Measurements from ENCODE around the gene DVL1. TPM values are rescaled to one million over a fixed set of nuclear protein-coding genes. Genes with fewer than 3 reads are reported as not detected.

The DVL1 gene
- polyA plus RNA-seq, 1 donor, result 54.3 TPM

DNA sequence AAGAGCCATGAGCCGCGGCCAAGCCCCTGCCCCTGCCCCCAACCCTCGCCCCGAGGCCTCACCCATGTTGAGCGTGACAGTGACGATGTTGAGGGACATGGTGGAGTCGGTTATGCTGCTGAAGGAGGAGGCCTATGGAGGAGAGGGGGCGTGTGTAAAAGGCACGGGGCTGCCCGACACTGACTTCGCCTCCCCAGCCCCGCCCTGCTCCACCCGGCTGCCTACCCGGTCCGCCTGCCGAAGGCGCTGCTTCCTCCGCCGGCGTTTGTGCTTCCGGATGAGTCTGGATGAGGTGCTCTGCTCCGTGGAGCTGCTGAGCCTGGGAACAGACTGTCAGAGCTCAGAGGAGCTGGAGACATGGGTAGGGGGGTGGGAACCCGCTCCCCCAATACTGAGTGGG lies 9.0 kb downstream of the DVL1 start:
- DNase-seq, result no peak

DNA sequence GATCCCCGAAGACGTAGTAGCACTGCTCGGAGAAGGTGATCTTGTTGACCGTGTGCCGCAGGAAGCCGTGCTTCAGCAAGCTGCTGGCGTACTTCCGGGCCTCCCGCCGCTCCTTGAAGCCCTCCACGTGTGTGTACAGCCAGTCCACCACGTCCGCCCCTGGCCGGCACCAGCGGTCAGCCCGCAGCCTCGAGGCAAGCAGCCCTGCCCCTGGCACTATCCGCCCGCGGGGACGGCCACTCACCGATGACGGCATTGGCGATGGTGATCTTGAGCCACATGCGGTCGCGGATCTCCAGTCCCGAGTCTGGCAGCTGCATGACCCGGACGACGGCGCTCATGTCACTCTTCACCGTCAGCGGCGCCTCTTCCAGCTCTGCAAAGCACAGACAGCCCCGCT lies 10.9 kb downstream of the DVL1 start:
- no peak for DNase-seq

- DNase-seq, result no peak
Observed at GRCh38 chr1:1337793-1338147, 11.4 kb downstream of the DVL1 start.

- DNase-seq, result no peak
Observed at GRCh38 chr1:1336931-1337792, 12.1 kb downstream of the DVL1 start.

DNA sequence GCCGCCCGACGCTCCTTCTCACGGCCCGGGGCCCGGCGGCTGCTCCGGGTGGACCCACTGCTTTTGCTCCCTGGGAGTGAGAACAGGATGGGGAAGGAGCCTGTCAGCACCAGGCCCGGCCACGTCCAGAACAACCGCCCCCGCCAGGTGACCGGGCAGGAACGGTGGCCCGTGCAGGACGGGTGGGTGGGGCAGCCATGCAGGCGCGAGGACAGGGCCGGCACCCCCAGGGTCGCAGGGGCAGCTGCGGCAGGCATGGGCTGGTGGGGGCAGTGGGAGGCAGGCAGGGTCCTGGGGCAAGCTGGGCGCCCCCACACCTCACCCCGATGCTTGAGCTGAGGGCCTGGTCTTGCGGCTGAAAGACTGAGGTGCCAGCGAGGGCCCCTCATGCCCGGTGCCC lies 12.8 kb downstream of the DVL1 start:
- no peak for DNase-seq

- DNase-seq, result no peak
Observed at GRCh38 chr1:1335792-1336248, 13.4 kb downstream of the DVL1 start.

DNA sequence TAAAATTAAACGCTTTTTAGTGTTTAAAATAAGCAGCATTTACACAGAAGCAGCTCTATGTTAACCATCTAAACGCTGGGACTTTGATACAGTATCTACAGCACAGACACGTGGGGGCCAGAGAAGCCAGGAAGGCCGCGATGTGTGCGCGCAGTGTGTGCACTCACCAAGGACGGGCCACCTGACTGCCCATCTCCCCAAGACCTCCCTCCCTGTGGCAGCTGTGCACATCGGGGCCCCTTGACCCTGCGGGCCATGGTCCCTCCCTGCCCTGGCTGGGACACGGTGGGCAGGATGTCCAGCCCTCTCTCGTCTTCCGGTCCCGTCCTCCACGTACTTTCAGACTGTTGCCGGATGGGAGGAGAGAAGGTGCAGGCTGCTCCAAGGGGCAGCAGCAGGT lies 13.9 kb downstream of the DVL1 start:
- no peak for DNase-seq

DNA sequence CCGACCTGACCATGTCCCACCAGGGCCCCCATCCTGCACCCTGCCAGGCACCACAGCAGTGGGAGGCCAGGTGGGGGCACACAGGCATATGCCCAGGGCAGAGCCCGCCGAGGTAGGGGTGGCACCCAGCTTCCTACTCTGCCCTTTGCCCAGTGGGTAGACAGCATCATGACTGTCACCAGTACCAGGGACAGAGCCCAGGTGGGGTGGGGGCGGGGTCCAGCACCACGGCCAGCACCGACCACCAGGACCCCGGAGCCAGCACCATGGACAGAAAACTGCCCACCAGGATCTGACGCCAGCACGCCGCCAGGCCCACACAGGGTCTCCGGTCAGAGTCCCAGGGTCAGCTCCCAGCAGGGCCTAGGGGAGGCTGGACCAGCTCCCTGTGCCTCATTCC lies 14.4 kb downstream of the DVL1 start:
- no peak for DNase-seq

DNA sequence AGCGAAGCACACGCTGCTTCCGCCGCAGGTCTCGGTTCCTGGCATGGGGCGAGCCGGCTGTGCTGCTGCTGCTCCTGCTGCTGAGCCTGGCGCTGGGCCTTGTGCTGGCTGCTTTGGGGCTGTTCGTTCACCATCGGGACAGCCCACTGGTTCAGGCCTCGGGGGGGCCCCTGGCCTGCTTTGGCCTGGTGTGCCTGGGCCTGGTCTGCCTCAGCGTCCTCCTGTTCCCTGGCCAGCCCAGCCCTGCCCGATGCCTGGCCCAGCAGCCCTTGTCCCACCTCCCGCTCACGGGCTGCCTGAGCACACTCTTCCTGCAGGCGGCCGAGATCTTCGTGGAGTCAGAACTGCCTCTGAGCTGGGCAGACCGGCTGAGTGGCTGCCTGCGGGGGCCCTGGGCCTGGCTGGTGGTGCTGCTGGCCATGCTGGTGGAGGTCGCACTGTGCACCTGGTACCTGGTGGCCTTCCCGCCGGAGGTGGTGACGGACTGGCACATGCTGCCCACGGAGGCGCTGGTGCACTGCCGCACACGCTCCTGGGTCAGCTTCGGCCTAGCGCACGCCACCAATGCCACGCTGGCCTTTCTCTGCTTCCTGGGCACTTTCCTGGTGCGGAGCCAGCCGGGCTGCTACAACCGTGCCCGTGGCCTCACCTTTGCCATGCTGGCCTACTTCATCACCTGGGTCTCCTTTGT lies 15.5 kb downstream of the DVL1 start:
- DNase-seq, result no peak

DNA sequence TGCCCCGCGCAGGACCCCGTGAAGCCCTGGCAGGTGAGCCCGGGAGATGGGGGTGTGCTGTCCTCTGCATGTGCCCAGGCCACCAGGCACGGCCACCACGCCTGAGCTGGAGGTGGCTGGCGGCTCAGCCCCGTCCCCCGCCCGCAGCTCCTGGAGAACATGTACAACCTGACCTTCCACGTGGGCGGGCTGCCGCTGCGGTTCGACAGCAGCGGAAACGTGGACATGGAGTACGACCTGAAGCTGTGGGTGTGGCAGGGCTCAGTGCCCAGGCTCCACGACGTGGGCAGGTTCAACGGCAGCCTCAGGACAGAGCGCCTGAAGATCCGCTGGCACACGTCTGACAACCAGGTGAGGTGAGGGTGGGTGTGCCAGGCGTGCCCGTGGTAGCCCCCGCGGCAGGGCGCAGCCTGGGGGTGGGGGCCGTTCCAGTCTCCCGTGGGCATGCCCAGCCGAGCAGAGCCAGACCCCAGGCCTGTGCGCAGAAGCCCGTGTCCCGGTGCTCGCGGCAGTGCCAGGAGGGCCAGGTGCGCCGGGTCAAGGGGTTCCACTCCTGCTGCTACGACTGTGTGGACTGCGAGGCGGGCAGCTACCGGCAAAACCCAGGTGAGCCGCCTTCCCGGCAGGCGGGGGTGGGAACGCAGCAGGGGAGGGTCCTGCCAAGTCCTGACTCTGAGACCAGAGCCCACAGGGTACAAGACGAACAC lies 16.3 kb downstream of the DVL1 start:
- DNase-seq, result no peak

DNA sequence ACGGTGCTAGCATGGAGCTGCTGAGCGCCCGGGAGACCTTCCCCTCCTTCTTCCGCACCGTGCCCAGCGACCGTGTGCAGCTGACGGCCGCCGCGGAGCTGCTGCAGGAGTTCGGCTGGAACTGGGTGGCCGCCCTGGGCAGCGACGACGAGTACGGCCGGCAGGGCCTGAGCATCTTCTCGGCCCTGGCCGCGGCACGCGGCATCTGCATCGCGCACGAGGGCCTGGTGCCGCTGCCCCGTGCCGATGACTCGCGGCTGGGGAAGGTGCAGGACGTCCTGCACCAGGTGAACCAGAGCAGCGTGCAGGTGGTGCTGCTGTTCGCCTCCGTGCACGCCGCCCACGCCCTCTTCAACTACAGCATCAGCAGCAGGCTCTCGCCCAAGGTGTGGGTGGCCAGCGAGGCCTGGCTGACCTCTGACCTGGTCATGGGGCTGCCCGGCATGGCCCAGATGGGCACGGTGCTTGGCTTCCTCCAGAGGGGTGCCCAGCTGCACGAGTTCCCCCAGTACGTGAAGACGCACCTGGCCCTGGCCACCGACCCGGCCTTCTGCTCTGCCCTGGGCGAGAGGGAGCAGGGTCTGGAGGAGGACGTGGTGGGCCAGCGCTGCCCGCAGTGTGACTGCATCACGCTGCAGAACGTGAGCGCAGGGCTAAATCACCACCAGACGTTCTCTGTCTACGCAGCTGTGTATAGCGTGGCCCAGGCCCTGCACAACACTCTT lies 17.0 kb downstream of the DVL1 start:
- DNase-seq, result no peak

DNA sequence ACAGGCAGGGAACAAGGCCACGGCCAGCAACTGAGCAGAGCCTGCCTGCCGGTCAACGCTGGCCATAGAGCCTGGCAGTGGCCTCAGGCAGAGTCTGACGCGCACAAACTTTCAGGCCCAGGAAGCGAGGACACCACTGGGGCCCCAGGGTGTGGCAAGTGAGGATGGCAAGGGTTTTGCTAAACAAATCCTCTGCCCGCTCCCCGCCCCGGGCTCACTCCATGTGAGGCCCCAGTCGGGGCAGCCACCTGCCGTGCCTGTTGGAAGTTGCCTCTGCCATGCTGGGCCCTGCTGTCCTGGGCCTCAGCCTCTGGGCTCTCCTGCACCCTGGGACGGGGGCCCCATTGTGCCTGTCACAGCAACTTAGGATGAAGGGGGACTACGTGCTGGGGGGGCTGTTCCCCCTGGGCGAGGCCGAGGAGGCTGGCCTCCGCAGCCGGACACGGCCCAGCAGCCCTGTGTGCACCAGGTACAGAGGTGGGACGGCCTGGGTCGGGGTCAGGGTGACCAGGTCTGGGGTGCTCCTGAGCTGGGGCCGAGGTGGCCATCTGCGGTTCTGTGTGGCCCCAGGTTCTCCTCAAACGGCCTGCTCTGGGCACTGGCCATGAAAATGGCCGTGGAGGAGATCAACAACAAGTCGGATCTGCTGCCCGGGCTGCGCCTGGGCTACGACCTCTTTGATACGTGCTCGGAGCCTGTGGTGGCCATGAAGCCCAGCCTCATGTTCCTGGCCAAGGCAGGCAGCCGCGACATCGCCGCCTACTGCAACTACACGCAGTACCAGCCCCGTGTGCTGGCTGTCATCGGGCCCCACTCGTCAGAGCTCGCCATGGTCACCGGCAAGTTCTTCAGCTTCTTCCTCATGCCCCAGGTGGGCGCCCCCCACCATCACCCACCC lies 17.9 kb downstream of the DVL1 start, which contains the start of gene TAS1R3:
Gene TAS1R3 (plus strand): TSS at position 213 of the 898 bp plus-strand sequence. CDS start 66 bp downstream, at position 279.
- DNase-seq, result no peak

- DNase-seq, result no peak
Observed at GRCh38 chr1:1330366-1331067, 18.7 kb downstream of the DVL1 start.

- DNase-seq, result no peak
Observed at GRCh38 chr1:1329304-1330210, 19.7 kb downstream of the DVL1 start.

DNA sequence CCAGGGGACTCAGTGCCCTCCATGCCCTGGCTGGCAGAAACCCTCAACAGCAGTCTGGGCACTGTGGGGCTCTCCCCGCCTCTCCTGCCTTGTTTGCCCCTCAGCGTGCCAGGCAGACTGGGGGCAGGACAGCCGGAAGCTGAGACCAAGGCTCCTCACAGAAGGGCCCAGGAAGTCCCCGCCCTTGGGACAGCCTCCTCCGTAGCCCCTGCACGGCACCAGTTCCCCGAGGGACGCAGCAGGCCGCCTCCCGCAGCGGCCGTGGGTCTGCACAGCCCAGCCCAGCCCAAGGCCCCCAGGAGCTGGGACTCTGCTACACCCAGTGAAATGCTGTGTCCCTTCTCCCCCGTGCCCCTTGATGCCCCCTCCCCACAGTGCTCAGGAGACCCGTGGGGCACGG lies 21.0 kb downstream of the DVL1 start:
- DNase-seq, result no peak

DNA sequence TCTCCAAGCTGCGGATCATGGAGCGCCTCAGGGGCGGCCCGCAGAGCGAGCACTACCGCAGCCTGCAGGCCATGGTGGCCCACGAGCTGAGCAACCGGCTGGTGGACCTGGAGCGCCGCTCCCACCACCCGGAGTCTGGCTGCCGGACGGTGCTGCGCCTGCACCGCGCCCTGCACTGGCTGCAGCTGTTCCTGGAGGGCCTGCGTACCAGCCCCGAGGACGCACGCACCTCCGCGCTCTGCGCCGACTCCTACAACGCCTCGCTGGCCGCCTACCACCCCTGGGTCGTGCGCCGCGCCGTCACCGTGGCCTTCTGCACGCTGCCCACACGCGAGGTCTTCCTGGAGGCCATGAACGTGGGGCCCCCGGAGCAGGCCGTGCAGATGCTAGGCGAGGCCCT lies 21.9 kb downstream of the DVL1 start:
- no peak for DNase-seq

DNA sequence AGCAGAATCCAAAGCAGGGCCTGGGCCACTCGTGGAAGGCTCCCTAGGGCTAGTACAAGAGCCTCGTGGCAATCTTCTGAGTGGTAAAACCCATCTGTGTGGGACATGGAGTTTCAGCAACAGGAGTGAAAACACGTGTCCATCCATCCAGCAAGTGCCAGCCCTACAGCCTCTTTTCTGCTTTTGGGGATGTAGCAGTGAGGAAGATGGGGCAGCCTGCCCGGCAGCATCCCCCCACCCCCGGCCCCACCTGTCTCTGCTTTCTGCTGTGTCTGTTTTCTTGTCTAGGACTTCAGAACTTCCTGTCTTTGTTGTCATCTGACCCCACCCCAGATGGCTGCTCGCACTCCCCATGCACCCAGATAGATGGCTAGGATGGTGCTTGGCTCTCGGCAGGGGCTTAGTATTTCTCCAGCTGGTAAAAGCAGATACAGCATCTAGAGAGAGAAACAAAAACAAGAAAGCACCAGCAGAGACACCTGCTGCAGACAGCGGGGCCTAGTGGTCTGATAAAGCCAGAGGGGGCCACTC lies 23.1 kb downstream of the DVL1 start:
- DNase-seq, result no peak

DNA sequence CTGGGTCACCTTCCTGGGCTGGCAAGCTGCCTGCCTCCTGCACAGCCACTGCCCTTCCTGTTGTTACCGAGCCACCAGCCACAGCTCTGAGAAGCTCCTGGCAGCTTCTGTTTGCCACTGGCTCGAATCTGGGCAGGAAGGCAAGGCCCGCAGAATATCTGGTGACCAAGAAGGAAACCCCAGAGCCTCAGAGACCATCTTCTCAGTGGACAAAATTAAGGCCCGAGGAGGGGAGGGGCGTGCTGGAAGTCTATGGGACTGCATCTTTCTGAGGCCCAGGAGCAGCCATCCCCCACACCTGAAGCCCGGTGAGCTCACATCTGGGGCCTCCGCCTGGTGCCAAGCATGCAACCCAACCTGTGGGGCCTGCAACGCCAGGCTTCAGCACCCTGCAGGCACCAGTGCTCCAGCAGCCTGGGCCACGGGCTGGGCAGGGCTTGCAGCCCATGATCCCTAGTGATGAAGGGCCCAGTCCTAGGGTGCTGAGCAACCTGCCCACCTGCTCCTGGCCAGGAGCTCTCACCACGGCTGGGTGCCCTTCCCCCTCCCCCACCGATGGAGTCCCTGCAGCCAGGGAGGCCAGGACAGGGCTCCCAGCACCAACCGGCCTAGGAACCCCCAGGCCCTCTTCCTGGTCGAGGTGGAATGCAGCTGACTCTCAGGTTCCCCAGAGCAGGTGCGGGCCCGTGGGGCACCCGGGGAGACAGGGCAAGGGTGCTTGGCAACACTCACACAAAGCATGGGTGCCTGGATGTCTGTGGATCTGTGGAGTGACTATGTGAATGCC lies 23.7 kb downstream of the DVL1 start:
- DNase-seq, result no peak

All from hindlimb muscle (tissue), 1 donor.